Fibroblast of the aortic adventitia (primary cell): ENCODE data around the gene EXOC6. TPM values are rescaled to one million over a fixed set of nuclear protein-coding genes. Genes with fewer than 3 reads are reported as not detected.

Experiments used
- DNase-seq: peaks from one replicate; pipeline ENCODE4 v3.0.0-alpha.2; 2010; ENCODE audit warnings: low read depth
- H3K4me3 ChIP-seq: 2 replicates; pipeline ENCODE4 v1.5.1; 2011; ENCODE audit warnings: low read depth, mild to moderate bottlenecking, control low read depth, low read length, moderate library complexity
- total RNA-seq: library from RNA; depleted of rRNA; stranded (reverse); fragments of >200 nt; gene quantifications from 2 replicates; pipeline ENCODE4 v1.2.3, GENCODE V29; 2012; ENCODE audit warnings: low replicate concordance
- TF ChIP-seq, protein P1 (sequence below): IDR thresholded peaks from 2 replicates; pipeline ENCODE4 v1.5.1; 2011; ENCODE audit warnings: mild to moderate bottlenecking, low read length, control low read depth, inconsistent platforms; ENCODE audit not compliant: insufficient read depth

The EXOC6 gene
- total RNA-seq, 1 donor, result 16.5 TPM

DNA sequence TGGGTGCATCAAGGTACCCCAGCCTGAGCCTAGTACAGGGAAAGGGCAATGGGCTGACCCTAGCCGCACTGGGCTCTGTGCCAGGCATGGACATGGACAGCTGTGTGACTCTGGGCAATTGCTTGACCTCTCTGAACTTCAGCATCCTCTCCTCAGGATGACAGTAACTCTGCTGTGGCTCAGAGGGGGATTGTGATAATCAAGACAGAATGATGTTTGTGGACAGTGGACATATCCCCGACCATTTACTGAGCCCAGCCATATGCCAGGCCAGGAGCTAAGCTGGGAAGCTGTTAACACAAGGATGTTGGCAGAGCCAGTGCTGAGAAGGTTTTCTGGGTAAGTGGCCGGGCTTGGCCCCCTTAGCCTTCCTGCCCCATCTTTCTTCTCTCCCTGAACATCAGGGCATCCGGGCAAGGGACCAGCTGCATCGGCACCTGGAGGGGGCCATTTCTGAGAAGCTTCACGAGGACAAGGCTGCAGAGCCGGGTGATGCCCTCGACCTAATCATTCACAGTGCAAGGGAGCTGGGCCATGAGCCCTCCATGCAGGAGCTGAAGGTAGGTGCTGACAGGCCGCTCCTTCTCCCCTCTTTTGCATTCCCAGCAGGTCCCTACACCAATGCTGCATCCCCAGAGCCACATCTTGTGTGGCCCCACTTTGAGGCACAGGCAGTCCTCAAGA lies 215.8 kb downstream of the EXOC6 start:
- no peak for DNase-seq
- TF ChIP-seq, protein P1, sequence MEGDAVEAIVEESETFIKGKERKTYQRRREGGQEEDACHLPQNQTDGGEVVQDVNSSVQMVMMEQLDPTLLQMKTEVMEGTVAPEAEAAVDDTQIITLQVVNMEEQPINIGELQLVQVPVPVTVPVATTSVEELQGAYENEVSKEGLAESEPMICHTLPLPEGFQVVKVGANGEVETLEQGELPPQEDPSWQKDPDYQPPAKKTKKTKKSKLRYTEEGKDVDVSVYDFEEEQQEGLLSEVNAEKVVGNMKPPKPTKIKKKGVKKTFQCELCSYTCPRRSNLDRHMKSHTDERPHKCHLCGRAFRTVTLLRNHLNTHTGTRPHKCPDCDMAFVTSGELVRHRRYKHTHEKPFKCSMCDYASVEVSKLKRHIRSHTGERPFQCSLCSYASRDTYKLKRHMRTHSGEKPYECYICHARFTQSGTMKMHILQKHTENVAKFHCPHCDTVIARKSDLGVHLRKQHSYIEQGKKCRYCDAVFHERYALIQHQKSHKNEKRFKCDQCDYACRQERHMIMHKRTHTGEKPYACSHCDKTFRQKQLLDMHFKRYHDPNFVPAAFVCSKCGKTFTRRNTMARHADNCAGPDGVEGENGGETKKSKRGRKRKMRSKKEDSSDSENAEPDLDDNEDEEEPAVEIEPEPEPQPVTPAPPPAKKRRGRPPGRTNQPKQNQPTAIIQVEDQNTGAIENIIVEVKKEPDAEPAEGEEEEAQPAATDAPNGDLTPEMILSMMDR, result no peak
- no peak overlapping the region for H3K4me3 ChIP-seq

DNA sequence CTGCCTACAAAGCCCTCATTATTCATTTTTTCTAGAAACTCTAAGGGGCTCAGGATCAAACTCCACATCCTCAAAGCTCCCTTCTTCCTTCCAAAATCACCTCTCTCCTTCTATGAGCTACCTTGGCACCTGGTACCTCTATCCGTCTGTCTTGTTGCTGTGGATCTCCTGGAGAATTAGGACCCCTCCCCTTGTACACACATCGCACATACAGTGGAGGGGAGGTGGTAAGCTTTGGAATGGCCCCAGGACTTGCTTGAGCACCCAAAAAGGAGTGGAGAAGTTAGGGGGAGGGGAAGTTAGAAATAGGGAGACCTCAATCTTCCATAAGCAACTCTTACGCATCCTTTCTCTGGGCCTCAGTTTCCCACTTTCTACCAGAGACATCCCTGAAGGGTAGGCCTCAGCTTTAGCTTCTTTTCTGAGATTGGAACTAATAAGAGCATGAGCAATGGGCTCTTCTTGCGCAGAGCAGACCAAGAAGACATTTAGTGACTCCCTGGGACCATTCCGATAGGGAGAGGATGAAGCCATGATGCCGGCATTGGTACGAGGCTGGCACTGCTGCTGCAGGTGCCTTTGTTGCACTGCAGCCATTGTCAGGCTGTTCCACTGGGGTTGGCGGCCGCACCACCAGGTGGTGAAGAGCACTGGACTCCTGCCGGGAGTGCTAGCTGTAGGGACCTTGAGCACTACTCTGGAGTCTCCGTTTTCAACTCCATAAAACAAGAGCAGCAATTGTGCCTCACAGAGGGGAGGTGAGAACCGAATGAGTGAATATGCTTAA lies 216.7 kb downstream of the EXOC6 start:
- no peak overlapping the region for H3K4me3 ChIP-seq
- no peak for DNase-seq
- TF ChIP-seq, protein P1, result no peak

DNA sequence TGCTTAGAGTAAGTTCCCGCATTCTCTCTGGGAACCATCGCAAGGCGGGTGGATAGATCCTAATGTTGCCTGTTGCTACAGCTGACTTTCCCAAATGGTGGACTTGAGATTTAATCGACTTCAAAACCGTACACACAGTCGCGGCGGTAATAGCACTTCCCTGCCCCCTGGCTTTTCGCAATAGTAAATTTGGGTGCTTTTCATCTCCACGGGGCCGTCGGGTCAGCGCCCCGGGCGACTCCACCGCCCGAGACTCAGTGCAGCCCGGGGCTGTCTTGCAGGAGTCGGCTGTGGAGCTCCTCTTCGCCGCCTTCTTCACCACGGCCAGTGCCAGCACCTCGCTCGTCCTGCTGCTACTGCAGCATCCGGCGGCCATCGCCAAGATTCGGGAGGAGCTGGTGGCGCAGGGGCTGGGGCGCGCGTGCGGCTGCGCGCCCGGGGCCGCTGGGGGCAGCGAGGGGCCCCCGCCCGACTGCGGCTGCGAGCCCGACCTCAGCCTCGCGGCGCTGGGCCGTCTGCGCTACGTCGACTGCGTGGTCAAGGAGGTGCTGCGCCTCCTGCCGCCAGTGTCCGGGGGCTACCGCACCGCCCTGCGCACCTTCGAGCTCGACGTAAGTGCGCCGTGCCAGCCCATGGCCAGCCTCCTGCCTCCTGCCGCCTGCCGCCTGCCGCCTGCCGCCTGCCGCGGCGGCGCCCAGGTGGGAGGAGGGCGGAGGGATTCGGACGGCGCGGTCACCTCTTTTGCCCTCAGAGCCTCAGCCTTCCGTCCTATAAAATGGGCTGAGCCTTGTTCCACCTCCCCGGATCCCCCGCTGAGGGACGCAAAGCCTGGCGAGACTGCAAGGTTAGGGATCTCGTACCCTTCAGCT lies 217.6 kb downstream of the EXOC6 start:
- no peak for DNase-seq
- TF ChIP-seq, protein P1, result no peak
- no peak overlapping the region for H3K4me3 ChIP-seq

DNA sequence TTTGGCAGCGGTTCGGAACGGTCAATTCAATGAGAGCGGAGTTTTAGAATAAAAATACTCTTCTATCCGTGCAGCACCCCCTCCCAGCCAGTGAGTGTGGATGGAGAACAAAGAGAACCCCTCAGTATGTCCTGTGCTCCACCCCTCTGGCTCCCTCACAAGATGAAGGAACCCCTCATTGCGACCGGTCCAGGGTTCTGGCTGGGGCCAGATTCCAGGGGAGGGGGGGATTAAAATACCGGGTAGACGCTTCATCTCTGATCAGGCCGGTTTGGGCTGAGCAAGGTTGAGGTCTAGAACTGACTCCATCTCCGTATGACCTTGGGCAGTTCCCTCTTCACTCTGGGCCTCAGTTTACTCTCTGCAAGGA lies 218.2 kb downstream of the EXOC6 start:
- H3K4me3 ChIP-seq, result no peak overlapping the region
- no peak for DNase-seq
- TF ChIP-seq, protein P1, result no peak

DNA sequence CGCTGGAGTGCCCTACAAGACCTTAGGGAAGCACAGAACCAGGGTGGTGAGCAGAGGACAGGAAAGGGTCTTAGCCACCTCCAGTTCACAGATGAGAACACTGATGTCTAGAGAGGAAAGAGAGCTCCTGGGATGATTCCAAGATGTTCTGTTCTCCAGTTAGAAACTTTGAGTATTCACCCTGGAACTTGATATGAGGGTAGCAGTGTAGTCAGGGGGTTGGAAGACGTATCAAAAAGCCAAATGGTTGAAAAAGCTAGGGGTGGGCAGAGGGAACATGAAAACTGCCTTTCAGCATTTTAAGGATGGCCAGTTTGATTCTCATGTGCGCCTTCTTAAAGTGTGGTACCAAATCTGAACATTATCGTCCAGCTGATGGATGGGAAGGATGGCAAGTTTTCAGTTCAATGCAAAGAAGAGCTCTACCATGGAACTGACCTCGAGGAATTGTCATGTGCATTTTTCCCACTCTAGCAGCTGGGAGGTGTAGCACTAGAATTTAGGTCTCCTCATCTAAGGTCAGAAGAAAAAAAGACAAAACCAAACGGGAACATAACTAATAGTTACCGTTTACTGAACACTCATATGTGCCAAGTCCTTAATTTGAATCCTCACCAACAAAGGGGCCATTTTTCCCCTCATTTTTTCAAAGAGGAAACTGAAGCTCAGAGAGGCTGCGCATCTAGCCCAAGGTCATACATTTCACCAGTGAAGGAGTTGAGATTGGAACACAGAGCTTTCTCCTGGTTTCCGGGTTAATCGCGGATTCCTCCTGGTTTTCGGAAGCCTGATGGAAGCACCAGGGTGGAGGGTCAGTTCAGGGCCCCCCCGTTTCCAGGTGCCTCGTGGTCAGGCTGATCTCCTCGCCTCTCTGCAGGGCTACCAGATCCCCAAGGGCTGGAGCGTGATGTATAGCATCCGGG lies 219.4 kb downstream of the EXOC6 start:
- DNase-seq, result no peak
- no peak overlapping the region for H3K4me3 ChIP-seq
- TF ChIP-seq, protein P1, result no peak
